ENCODE measurements around the gene STAB2. TPM values are rescaled to one million over a fixed set of nuclear protein-coding genes. Genes with fewer than 3 reads are reported as not detected.
A peak's percentile ranks its signal among the peaks of the same experiment; 100 is the strongest.
"Not testable (repeated sequence)": the region's sequence is repeated elsewhere in the genome, so short reads cannot be mapped to it uniquely, and the experiment has no call there.

Gene STAB2
- total RNA-seq, 1 donor from 2014 or later: 8.6 TPM

DNA sequence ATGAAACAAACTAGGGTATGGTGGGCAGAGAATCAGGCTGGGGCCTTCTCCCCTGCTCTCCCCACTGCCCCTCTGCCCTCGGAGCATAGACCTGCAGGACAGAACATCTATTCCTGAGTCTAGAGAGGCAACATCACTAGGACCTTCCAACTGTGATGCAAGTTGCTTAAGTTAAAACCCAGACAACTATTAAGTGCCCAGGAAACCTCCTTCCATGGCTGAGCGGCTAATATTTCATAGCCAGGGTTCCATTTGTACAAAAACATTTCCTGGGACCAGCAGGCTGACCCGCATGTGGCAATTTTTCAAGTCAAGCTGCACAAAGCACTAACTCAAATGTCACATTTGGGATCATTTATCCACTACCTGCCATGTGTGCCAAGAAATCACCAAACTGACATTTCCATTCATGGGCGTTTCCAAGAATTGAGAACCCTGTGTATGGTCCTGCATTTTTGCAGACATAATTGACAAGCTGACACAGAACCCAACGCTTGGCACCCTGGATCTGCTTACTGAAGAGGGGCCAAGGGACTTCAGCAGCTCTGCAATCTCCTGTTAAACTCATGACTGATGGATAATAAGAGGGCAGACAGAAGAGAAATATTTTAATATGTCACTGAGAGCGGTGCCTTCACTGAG, 221.3 kb downstream of the STAB2 start:
- no peak for DNase-seq

DNA sequence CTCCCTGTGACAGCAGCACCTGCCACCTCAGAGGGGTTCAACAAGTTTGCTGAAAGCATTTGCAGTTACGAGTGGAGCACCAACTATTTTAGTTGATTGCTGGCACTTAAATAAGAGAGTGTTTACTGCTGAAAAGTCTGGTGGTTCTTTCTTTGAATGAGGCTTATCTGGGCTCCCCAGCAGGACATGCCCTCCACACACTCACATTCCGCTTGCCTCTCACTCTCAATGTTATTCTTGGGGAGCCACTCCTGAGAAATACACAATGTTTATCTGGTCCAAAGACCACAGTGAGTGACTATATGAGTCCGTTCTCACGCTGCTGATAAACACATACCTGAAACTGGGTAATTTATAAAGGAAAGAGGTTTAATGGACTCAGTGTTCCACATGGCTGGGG, 222.1 kb downstream of the STAB2 start:
- no peak for DNase-seq

GRCh38 chr12:103809639-103810038, 222.6 kb downstream of the STAB2 start:
- DNase-seq: not testable (repeated sequence)

DNA sequence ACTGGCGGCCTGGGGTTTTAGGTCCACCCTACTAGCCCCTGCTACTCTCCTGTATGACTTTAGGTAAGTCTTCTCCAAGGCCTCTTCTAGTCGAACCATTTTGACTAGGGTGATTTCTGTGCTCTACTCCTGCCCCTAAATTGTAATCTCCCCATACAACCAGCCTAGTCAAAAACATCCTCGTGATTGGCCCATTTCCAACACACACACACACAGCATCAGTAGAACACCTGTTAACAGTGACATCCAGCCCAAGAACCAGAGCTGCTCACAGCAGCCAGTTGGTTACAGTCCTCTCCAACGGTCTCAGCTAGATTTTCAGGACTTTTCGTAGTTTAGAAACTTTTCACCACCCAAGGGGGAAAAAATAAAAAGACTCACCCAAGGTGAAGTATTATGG, 223.0 kb downstream of the STAB2 start:
- peak; percentile 53 for DNase-seq

GRCh38 chr12:103811791-103812190, 224.7 kb downstream of the STAB2 start:
- DNase-seq: no peak

DNA sequence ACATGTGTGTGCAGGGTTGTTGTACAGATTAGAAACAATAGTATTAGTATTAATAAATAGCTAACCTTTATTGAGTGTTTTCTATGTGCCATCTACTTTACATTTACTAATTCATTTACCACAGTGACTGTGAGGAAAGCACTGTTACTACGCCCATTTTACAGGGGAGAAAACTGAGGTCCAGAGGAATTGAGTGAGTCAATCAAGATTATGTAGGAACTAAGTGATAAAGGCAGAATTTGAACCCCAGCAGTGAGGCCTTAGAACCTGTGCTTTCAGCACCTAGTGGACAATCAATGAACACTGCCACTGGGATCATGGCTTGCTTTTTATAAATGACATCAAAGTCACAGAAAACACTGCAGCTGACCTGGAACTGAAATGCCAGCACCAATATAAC, 225.7 kb downstream of the STAB2 start:
- no peak for DNase-seq

DNA sequence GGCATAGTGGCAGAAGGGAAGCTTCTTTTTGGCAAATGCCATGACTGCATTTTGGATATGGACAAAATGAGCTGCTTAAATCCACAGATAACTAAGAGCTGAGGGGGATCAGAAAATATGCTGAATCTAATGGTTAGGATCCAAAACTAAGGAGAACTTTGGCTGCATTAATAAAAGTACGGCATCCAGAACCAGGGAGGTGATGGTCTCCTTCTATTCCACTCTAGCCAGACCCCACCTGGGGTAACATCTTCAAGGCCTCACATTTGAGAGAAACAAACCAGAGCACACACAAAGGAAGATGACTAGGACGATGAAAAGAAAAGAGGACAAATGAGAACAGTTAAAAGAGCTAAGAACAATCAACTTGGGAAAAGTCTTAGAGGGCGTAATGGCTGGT, 226.4 kb downstream of the STAB2 start:
- no peak for DNase-seq

DNA sequence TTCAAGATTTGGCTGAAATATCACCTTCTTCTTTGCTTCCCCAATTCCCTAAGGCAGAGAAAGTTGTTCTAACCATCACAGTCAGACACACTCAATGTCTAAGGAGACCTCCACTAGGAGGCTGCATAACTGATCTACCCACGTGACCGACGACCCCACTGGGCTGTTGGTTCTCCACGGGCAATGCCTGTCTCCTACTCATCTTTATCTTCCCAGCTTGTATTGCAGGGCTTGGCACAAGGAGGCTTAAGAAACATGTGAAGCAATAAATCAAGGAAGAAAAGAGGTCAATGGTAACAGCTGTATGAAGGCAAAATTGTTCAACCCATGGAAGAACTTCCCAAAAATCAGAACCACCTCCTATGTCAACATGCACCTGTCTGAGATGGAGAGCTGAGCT, 226.9 kb downstream of the STAB2 start:
- DNase-seq: no peak

DNA sequence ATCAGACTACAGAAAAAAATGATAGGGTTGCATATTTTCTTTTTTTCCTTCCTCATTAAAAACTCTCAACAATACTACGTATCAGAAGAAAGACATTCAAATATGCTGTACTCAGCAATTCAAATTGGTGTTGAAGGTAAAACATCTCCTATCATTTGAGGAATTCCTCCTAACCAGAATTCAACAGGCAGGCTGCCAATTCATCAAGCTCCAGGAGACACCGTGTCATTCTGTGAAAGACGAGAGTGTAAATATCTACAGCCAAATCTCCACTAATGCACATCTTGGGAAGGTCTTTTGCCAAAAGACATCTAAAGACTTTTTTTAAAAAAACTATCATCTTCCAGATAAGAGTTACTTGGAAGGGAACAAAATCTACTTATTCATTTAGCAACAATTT, 227.4 kb downstream of the STAB2 start:
- no peak for DNase-seq

Small RNAs within 50 kb of the gene (small RNA-seq; reads per million reads assigned to genes)
- not detected for gene RF00096 (ENCODE audit: low replicate concordance)

Other genes with a start within 250 kb of the STAB2 start
- gene C12orf42, start 91.3 kb upstream of the STAB2 start, total RNA-seq: 0.72 TPM